DMS79 treated with DMSO at 0.1 percent for 48 hours (cell line): Measurements from ENCODE around the gene SPATA45.

Experiments
- DNase-seq: peaks from one replicate; lab custom pipeline; 2025; lab: John Stamatoyannopoulos, UW

The SPATA45 gene

DNA sequence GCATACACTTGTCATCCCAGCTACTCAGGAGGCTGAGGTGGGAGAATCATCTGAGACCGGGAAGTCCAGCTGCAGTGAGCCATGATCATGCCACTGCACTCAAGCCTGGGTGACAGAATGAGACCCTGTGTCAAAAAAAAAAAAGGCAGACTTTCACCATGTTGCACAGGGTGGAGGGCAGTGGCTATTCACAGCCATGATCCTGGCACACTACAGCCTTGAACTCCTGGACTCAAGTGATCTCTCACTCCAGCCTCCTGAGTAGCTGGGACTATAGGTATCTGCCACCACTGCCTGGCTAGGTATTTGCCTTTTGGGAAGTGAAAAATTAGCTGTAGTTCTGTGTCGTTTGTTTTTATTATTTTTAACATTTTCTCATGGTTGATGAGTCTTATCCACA is 19.1 kb downstream of the SPATA45 start:
- no peak for DNase-seq

GRCh38 chr1:212827831-212828278 is 19.6 kb downstream of the SPATA45 start:
- no peak for DNase-seq

- DNase-seq = no peak
Measured at GRCh38 chr1:212827171-212827776, 20.2 kb downstream of the SPATA45 start.

- no peak for DNase-seq
Measured at GRCh38 chr1:212825798-212826452, 21.5 kb downstream of the SPATA45 start.

- no peak for DNase-seq
Measured at GRCh38 chr1:212824201-212824600, 23.2 kb downstream of the SPATA45 start.

DNA sequence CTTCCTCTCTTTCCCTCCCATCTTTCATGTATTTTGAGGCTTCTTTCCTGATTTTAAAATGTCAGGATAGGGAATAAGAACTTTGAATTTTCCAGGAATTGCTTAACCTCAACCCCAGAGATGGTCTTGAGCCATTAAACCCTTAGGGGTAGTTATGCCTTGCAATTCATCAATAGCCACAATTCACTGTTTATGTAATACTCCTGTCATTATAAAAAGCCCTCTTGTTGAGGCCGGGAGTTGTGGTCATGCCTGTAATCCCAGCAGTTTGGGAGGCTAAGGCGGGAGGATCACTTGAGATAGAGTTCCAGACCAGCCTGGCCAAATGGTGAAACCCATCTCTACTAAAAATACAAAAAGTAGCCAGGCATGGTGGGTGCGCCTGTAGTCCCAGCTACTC is 24.5 kb downstream of the SPATA45 start:
- no peak for DNase-seq

GRCh38 chr1:212820969-212821368 is 26.5 kb downstream of the SPATA45 start:
- no peak for DNase-seq

- no peak for DNase-seq
Measured at GRCh38 chr1:212819726-212820125, 27.7 kb downstream of the SPATA45 start.

- no peak for DNase-seq
Measured at GRCh38 chr1:212816567-212817278, 30.7 kb downstream of the SPATA45 start.

GRCh38 chr1:212814537-212815334 is 32.7 kb downstream of the SPATA45 start:
- no peak for DNase-seq

DNA sequence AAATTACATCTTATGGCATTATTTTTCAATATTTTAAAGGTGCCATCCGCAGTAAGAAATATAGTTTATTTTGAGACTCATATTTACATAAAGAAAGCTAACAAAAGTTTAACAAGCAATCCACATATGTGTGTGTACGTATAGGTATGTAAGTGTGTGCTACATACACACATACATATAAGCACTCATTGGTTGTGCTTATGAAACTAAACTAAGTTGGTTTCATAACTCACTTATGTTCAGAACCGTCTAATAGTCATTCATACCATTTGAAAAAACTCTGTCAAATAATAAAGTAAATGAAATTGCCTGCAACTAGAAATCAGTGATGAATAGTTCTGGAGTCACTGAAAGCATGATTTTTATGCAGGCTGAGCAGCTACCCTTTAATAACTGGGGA is 41.7 kb downstream of the SPATA45 start:
- no peak for DNase-seq

DNA sequence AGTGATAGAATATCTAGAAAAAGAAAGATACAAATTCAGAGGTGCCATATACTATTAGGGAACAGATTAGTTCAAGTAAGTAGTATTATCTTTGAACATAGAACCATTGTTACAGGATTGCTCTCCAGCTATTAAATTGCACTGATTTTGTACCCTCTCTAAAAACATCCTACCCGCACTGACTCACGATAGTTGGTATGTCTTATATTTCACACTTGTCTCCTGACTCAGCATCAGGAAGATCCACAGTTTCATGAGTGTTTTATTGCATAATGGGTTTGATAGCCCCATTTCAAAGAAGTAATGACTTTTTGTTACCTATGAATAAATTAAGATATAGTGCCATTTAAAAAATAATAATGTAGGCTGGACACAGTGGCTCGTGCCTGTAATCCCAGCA is 49.8 kb downstream of the SPATA45 start:
- DNase-seq = no peak

GRCh38 chr1:212794561-212795014 is 52.9 kb downstream of the SPATA45 start:
- DNase-seq = no peak

GRCh38 chr1:212792396-212792908 is 55.0 kb downstream of the SPATA45 start:
- DNase-seq = peak; percentile 20

- peak; percentile 92 for DNase-seq
Measured at GRCh38 chr1:212791676-212792395, 55.6 kb downstream of the SPATA45 start, which contains the start of the genes NSL1 and TATDN3. TSS of gene NSL1 (minus strand) at chr1:212791777. CDS start at chr1:212791763, 14 bp downstream. TSS of gene TATDN3 (plus strand) at chr1:212791894. CDS start at chr1:212791922, 28 bp downstream.

DNA sequence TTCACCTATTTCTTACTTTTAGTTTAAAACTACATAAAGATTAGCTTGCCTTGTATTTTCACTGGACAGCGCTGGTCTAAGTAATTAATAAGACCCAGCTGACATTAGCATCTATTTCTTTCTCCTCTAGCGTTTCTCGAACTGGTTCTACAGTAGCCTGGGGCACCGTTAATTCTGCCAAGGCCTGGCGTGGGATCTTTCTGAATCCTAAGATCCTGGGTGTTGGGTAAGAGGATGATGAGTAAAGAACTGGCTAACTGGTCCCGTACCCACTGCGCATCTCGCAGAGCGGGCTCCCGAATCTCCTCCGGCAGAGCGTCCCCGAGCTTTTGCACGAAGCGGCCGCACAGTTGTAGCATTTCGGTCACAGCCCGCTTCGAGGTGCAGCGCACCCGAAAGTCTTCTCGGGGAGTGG is 56.2 kb downstream of the SPATA45 start:
- DNase-seq = no peak

DNA sequence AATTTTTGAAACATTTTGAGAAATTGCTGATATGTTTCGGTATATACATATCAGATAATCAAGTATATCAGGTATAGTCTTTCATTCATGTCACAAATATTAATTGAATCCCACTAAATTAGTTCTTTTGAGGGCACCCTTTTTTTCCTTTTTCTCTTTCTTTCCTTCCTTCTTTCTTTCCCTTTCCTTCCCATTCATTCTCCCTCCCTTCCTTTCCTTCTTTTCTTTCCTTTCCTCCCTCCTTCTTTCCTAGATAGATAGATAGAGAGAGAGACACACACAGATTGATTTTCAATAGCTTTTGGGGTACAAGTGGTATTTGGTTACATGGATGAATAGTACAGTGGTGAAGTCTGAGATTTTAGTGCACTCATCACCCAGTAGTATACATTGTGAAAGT is 61.6 kb downstream of the SPATA45 start:
- DNase-seq = no peak

DNA sequence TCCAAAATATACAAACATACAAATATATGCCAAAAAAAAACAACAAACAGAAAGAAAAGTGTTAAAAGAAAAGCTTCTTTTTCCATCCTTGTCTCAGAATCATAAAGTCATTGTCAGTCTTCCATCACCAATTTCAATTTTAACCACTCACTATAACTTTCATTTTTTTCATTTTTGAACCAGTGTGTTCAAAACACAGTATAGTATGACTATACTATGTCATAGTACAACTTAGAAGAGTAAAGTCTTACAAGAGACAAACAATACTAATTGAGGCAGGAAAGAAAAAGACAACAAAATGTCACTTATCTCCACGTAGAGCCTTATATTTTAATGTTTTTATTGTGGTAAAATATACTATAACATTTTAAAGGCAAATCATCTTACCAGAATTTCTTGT is 63.5 kb downstream of the SPATA45 start:
- DNase-seq = no peak

- DNase-seq = peak; percentile 28
Measured at GRCh38 chr1:212782422-212783154, 64.9 kb downstream of the SPATA45 start.

DNA sequence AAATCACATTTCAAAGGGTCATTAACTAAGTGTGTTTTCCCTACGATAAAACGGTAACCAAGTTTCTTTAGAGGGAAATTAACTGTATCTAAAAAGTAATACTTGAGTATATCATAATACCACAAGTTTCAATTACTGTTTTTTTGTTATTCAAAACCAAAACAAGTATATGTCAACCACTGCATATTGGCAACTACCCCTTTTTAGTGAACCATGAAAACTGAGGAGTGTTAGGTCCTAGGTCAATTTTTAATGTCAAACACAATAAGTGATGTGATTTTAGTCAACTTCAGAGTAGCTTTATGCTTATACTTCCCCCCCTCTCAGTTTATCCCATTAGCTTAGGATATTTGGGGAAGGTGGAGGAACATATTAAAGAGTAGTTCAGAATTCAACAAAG is 66.2 kb downstream of the SPATA45 start:
- DNase-seq = no peak
